IMR-90 (cell line): ENCODE data around the gene CCSER1. TPM values are rescaled to one million over a fixed set of nuclear protein-coding genes. Genes with fewer than 3 reads are reported as not detected.

ENCODE experiments used
- ATAC-seq: fragments of 200-7000 bp; cut with Tn5 transposase; 2 replicates; pipeline ENCODE4 v1.9.1; 2020; ENCODE audit warnings: low read depth, mild to moderate bottlenecking, moderate library complexity
- BruUV-seq: library from RNA; stranded (reverse); fragments of 400-500 nt; replicated peaks from 2 replicates; lab custom pipeline; 2021; lab: Mats Ljungman, UMichigan
- CTCF ChIA-PET: fragments of 300-600 bp; formaldehyde crosslinking; extraction: SDS; loops from one replicate; lab custom pipeline; 2021; ENCODE audit warnings: antibody characterized with exemption; lab: Yijun Ruan, JAX
- POLR2A ChIA-PET: fragments of 300-600 bp; sonication (Branson Sonifier 250); formaldehyde crosslinking; loops from one replicate; lab custom pipeline; 2022; ENCODE audit warnings: antibody characterized with exemption; ENCODE audit not compliant: unreplicated experiment; lab: Charles Lee
- DNase-seq: peaks from one replicate; pipeline ENCODE4 v3.0.0; 2013
- H2AFZ ChIP-seq: replicated peaks from 2 replicates; pipeline ENCODE3; 2013; ENCODE audit warnings: low read length, mild to moderate bottlenecking; ENCODE audit not compliant: poor library complexity
- H2AK5ac ChIP-seq: 2 replicates; pipeline ENCODE4 v1.6.1; 2013; ENCODE audit warnings: low read depth, low read length, inconsistent platforms
- H2AK9ac ChIP-seq: replicated peaks from 2 replicates; pipeline ENCODE3; 2013; ENCODE audit warnings: mild to moderate bottlenecking, low read depth, low read length, moderate library complexity; ENCODE audit not compliant: poor library complexity
- H2BK120ac ChIP-seq: 2 replicates; pipeline ENCODE4 v1.6.1; 2013; ENCODE audit warnings: low read depth, low read length, inconsistent platforms
- H2BK15ac ChIP-seq: 3 replicates; pipeline ENCODE4 v1.6.1; 2013; ENCODE audit warnings: low read depth, low read length, inconsistent platforms
- H2BK20ac ChIP-seq: 2 replicates; pipeline ENCODE4 v1.6.1; 2013; ENCODE audit warnings: low read depth, mild to moderate bottlenecking, inconsistent platforms, low read length, moderate library complexity
- H2BK5ac ChIP-seq: 2 replicates; pipeline ENCODE4 v1.6.1; 2013; ENCODE audit warnings: mild to moderate bottlenecking, low read depth, low read length, inconsistent platforms; ENCODE audit not compliant: poor library complexity, severe bottlenecking
- H3K14ac ChIP-seq: replicated peaks from 2 replicates; pipeline ENCODE4 v1.6.1; 2013; ENCODE audit warnings: low read depth, low read length, inconsistent platforms
- H3K18ac ChIP-seq: 2 replicates; pipeline ENCODE4 v1.6.1; 2013; ENCODE audit warnings: low read depth, low read length, control low read depth
- H3K23ac ChIP-seq: 2 replicates; pipeline ENCODE4 v1.6.1; 2013; ENCODE audit warnings: low read depth, low read length, inconsistent platforms
- H3K27ac ChIP-seq: 2 replicates; pipeline ENCODE4 v1.5.1; 2013; ENCODE audit warnings: mild to moderate bottlenecking, control low read depth, low read length; ENCODE audit not compliant: insufficient read depth
- H3K27me3 ChIP-seq: 2 replicates; pipeline ENCODE4 v1.6.1; 2013; ENCODE audit warnings: low read length; ENCODE audit not compliant: control insufficient read depth, insufficient read depth
- H3K36me3 ChIP-seq: 2 replicates; pipeline ENCODE4 v1.6.1; 2013; ENCODE audit warnings: low read length, mixed read lengths; ENCODE audit not compliant: control insufficient read depth, insufficient read depth
- H3K4ac ChIP-seq: 2 replicates; pipeline ENCODE4 v1.6.1; 2013; ENCODE audit warnings: low read depth, low read length, inconsistent platforms
- H3K4me1 ChIP-seq: 2 replicates; pipeline ENCODE4 v1.6.1; 2013; ENCODE audit warnings: low read length, mixed read lengths; ENCODE audit not compliant: control insufficient read depth, insufficient read depth
- H3K4me2 ChIP-seq: 2 replicates; pipeline ENCODE4 v1.6.1; 2013; ENCODE audit warnings: low read depth, mild to moderate bottlenecking, control low read depth, low read length, moderate library complexity
- H3K4me3 ChIP-seq: 2 replicates; pipeline ENCODE4 v1.5.1; 2013; ENCODE audit warnings: low read depth, mild to moderate bottlenecking, control low read depth, low read length, moderate library complexity; ENCODE audit not compliant: insufficient read depth
- H3K56ac ChIP-seq: 2 replicates; pipeline ENCODE4 v1.6.1; 2013; ENCODE audit warnings: low read length, inconsistent platforms; ENCODE audit not compliant: insufficient read depth; ENCODE audit errors: extremely low read depth
- H3K79me1 ChIP-seq, 2 experiments: 2 replicates each; pipeline ENCODE4 v1.6.1; 2013; ENCODE audit warnings: low read length in 2 of 2, inconsistent platforms in 1 of 2, low read depth in 1 of 2
- H3K9ac ChIP-seq: 2 replicates; pipeline ENCODE4 v1.6.1; 2013; ENCODE audit warnings: low read depth, low read length, control low read depth
- H3K9me1 ChIP-seq: 2 replicates; pipeline ENCODE4 v1.6.1; 2013; ENCODE audit warnings: low read length, inconsistent platforms; ENCODE audit not compliant: insufficient read depth
- H3K9me3 ChIP-seq: 2 replicates; pipeline ENCODE4 v1.6.1; 2013; ENCODE audit warnings: low read length; ENCODE audit not compliant: control insufficient read depth, insufficient read depth
- H4K20me1 ChIP-seq: 2 replicates; pipeline ENCODE4 v1.6.1; 2013; ENCODE audit warnings: low read length, inconsistent platforms; ENCODE audit not compliant: insufficient read depth
- H4K5ac ChIP-seq: 2 replicates; pipeline ENCODE4 v1.6.1; 2013; ENCODE audit warnings: mild to moderate bottlenecking, low read depth, low read length, control low read depth
- H4K8ac ChIP-seq, 2 experiments: 2 replicates each; pipeline ENCODE4 v1.6.1; 2013; ENCODE audit warnings: low read depth in 2 of 2, low read length in 2 of 2, control low read depth in 1 of 2, inconsistent platforms in 1 of 2
- H4K91ac ChIP-seq: 2 replicates; pipeline ENCODE4 v1.6.1; 2013; ENCODE audit warnings: low read depth, low read length, inconsistent platforms; ENCODE audit not compliant: insufficient read depth
- BHLHE40 ChIP-seq: fragments of 150-350 bp; IDR thresholded peaks from 2 replicates; pipeline ENCODE4 v1.6.1; 2016; ENCODE audit warnings: mild to moderate bottlenecking, low read depth, low read length
- CEBPB ChIP-seq: IDR thresholded peaks from 2 replicates; pipeline ENCODE4 v1.6.1; 2012; ENCODE audit warnings: low read depth, low read length, improper control_type of control experiment
- CHD1 ChIP-seq: IDR thresholded peaks from 2 replicates; pipeline ENCODE4 v1.6.1; 2012; ENCODE audit warnings: low read depth, low read length, improper control_type of control experiment
- FOS ChIP-seq: fragments of 150-350 bp; IDR thresholded peaks from 2 replicates; pipeline ENCODE4 v1.6.1; 2016; ENCODE audit warnings: low read depth, low read length
- MAFK ChIP-seq: IDR thresholded peaks from 2 replicates; pipeline ENCODE4 v1.6.1; 2012; ENCODE audit warnings: low read depth, low read length, improper control_type of control experiment
- MAZ ChIP-seq: IDR thresholded peaks from 2 replicates; pipeline ENCODE4 v1.6.1; 2012; ENCODE audit warnings: low read depth, mild to moderate bottlenecking, low read length, improper control_type of control experiment, moderate library complexity, borderline replicate concordance
- MXI1 ChIP-seq: IDR thresholded peaks from 2 replicates; pipeline ENCODE4 v1.6.1; 2012; ENCODE audit warnings: low read depth, mild to moderate bottlenecking, low read length, moderate library complexity, borderline replicate concordance
- NFE2L2 ChIP-seq: fragments of 150-350 bp; IDR thresholded peaks from 2 replicates; pipeline ENCODE4 v1.6.1; 2016; ENCODE audit warnings: low read depth, mild to moderate bottlenecking, low read length
- POLR2A ChIP-seq: IDR thresholded peaks from 2 replicates; pipeline ENCODE4 v1.6.1; 2012; ENCODE audit warnings: mild to moderate bottlenecking, low read depth, low read length
- RAD21 ChIP-seq: IDR thresholded peaks from 2 replicates; pipeline ENCODE4 v1.6.1; 2012; ENCODE audit warnings: low read length, improper control_type of control experiment
- RCOR1 ChIP-seq: IDR thresholded peaks from 2 replicates; pipeline ENCODE4 v1.6.1; 2012; ENCODE audit warnings: mild to moderate bottlenecking, low read length, improper control_type of control experiment; ENCODE audit not compliant: insufficient replicate concordance
- RFX5 ChIP-seq: IDR thresholded peaks from 2 replicates; pipeline ENCODE4 v1.8.0; 2012; ENCODE audit warnings: low read depth, mild to moderate bottlenecking, low read length, moderate library complexity
- SMC3 ChIP-seq: fragments of 150-350 bp; IDR thresholded peaks from 2 replicates; pipeline ENCODE4 v1.6.1; 2016; ENCODE audit warnings: low read depth, mild to moderate bottlenecking, antibody characterized with exemption, low read length, moderate library complexity
- WGBS, 2 experiments: methylation state at CpG; one replicate each; pipeline versions ENCODE4 v1.1.5 to v1.1.7; 2013; ENCODE audit warnings: missing lambda C conversion rate in 2 of 2; ENCODE audit not compliant: insufficient read length in 1 of 2; ENCODE audit errors: extremely low coverage in 2 of 2; 5-methylcytosine and 5-hydroxymethylcytosine counted together
- dilution Hi-C: fragments of 300-500 bp; cut with HindIII; formaldehyde crosslinking; loops from one replicate; pipeline ENCODE4 v1.14.3; 2018; ENCODE audit warnings: low sequenced_read_pairs; ENCODE audit not compliant: unreplicated experiment
- in situ Hi-C: fragments of 300-500 bp; cut with MboI; formaldehyde crosslinking; loops from 3 replicates; pipeline ENCODE4 v1.14.3; 2019; ENCODE audit warnings: low sequenced_read_pairs, inconsistent platforms, mixed read lengths
- intact Hi-C: fragments of 100-400 bp; cut with micrococcal nuclease; formaldehyde crosslinking; loops from 2 replicates; pipeline ENCODE4 v1.10.0; 2022
- polyA plus RNA-seq, 3 experiments: library from polyadenylated mRNA; depleted of rRNA; stranded (reverse); fragments of >200 nt; gene quantifications; 2 replicates each; pipeline ENCODE4 v1.2.3, GENCODE V29; 2012; ENCODE audit warnings: low replicate concordance in 1 of 3
- total RNA-seq: library from RNA; depleted of rRNA; stranded (reverse); fragments of >200 nt; gene quantifications from 2 replicates; pipeline ENCODE4 v1.2.3, GENCODE V29; 2012
- TF ChIP-seq, protein P1 (sequence below): fragments of 150-350 bp; IDR thresholded peaks from 2 replicates; pipeline ENCODE4 v1.6.1; 2016; ENCODE audit warnings: low read depth, mild to moderate bottlenecking, low read length, moderate library complexity, borderline replicate concordance
- TF ChIP-seq, protein P2 (sequence below): conservative IDR thresholded peaks from 2 replicates; pipeline ENCODE4 v1.5.1; 2012; ENCODE audit warnings: mild to moderate bottlenecking, low read depth, low read length, improper control_type of control experiment
- TF ChIP-seq, protein P3 (sequence below): fragments of 150-350 bp; IDR thresholded peaks from 2 replicates; pipeline ENCODE4 v1.6.1; 2017; ENCODE audit warnings: mild to moderate bottlenecking, antibody characterized with exemption, low read length, low read depth

CCSER1 gene
- total and polyA plus RNA-seq, 2 of the 4 experiments (the other 2 are of a cell fraction) = not detected

DNA sequence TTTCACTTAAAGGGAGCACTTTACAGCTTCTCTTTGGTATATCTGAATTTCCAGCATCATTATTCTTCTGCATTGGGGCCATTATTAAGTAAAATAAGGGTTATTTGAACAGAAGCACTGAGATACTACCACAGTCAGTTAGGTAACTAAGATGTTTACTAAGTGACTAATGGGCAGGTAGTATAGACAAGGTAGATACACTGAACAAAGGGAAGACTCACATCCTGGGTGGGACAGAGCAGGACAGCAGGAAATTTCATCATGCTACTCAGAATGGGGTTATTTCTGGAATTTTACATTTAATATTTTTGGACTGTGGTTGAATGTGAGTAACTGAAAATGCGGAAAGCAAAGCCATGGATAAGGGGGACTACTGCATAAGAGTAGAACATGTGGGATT, 316.0 kb downstream of the CCSER1 start:
- CTCF ChIA-PET = no interaction called here
- no peak overlapping the region for H3K23ac ChIP-seq
- TF ChIP-seq MAZ (no peak), MXI1 (no peak), RCOR1 (no peak), BHLHE40 (no peak), CHD1 (no peak), FOS (no peak), MAFK (no peak), RAD21 (no peak), CEBPB (no peak), RFX5 (no peak), SMC3 (no peak), POLR2A (no peak), NFE2L2 (no peak)
- TF ChIP-seq, protein P1, sequence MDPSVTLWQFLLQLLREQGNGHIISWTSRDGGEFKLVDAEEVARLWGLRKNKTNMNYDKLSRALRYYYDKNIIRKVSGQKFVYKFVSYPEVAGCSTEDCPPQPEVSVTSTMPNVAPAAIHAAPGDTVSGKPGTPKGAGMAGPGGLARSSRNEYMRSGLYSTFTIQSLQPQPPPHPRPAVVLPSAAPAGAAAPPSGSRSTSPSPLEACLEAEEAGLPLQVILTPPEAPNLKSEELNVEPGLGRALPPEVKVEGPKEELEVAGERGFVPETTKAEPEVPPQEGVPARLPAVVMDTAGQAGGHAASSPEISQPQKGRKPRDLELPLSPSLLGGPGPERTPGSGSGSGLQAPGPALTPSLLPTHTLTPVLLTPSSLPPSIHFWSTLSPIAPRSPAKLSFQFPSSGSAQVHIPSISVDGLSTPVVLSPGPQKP = no peak
- TF ChIP-seq, protein P2, sequence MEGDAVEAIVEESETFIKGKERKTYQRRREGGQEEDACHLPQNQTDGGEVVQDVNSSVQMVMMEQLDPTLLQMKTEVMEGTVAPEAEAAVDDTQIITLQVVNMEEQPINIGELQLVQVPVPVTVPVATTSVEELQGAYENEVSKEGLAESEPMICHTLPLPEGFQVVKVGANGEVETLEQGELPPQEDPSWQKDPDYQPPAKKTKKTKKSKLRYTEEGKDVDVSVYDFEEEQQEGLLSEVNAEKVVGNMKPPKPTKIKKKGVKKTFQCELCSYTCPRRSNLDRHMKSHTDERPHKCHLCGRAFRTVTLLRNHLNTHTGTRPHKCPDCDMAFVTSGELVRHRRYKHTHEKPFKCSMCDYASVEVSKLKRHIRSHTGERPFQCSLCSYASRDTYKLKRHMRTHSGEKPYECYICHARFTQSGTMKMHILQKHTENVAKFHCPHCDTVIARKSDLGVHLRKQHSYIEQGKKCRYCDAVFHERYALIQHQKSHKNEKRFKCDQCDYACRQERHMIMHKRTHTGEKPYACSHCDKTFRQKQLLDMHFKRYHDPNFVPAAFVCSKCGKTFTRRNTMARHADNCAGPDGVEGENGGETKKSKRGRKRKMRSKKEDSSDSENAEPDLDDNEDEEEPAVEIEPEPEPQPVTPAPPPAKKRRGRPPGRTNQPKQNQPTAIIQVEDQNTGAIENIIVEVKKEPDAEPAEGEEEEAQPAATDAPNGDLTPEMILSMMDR = no peak
- TF ChIP-seq, protein P3, sequence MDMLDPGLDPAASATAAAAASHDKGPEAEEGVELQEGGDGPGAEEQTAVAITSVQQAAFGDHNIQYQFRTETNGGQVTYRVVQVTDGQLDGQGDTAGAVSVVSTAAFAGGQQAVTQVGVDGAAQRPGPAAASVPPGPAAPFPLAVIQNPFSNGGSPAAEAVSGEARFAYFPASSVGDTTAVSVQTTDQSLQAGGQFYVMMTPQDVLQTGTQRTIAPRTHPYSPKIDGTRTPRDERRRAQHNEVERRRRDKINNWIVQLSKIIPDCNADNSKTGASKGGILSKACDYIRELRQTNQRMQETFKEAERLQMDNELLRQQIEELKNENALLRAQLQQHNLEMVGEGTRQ = no peak
- no peak overlapping the region for H3K14ac ChIP-seq
- H3K36me3 ChIP-seq = no peaks in the 10 kb centered on the region
- no peak for ATAC-seq
- H4K5ac ChIP-seq = no peak overlapping the region
- no peak overlapping the region for H2BK20ac ChIP-seq
- no peak overlapping the region for H2BK15ac ChIP-seq
- H3K18ac ChIP-seq = no peak overlapping the region
- H2BK120ac ChIP-seq = no peak overlapping the region
- H3K4ac ChIP-seq = no peak overlapping the region
- no peak overlapping the region for H3K4me2 ChIP-seq
- no peak overlapping the region for H2AK5ac ChIP-seq
- no peak overlapping the region for H3K4me3 ChIP-seq
- H3K4me1 ChIP-seq = no peaks in the 10 kb centered on the region
- dilution Hi-C loops = no loop called here
- intact Hi-C loops = no loop called here
- H3K9ac ChIP-seq = no peak overlapping the region
- POLR2A ChIA-PET = no interaction called here
- no peaks in the 10 kb centered on the region for H3K9me3 ChIP-seq
- H3K79me1 ChIP-seq = no peaks in the 10 kb centered on the region
- BruUV-seq = no TSS peak
- H4K20me1 ChIP-seq = no peaks in the 10 kb centered on the region
- H3K56ac ChIP-seq = no peak overlapping the region
- no peak overlapping the region for H2BK5ac ChIP-seq
- no peak overlapping the region for H3K27ac ChIP-seq
- no peak overlapping the region for H4K91ac ChIP-seq
- in situ Hi-C loops = no loop called here
- whole genome bisulfite sequencing, 2 experiments = no CpG with 5 or more reads among the region's 1 CpG
- no peak overlapping the region for H4K8ac ChIP-seq
- no peak overlapping the region for H2AK9ac ChIP-seq
- H2AFZ ChIP-seq = no peak overlapping the region
- H3K9me1 ChIP-seq = no peaks in the 10 kb centered on the region
- DNase-seq = no peak
- no peaks in the 10 kb centered on the region for H3K27me3 ChIP-seq
